GM12801 (cell line): ENCODE measurements around the gene WDR7.

ENCODE experiments used
- CTCF ChIP-seq: IDR thresholded peaks from one replicate; pipeline ENCODE4 v1.5.1; 2011; ENCODE audit warnings: control low read depth; ENCODE audit not compliant: insufficient read length; ENCODE audit errors: extremely low read depth

Gene WDR7

GRCh38 chr18:56659111-56659510 is 8.0 kb downstream of the WDR7 start:
- TF ChIP-seq CTCF = no peak

GRCh38 chr18:56660655-56661054 is 9.5 kb downstream of the WDR7 start:
- no peak for TF ChIP-seq CTCF

- no peak for TF ChIP-seq CTCF
Observed at GRCh38 chr18:56661360-56662062, 10.4 kb downstream of the WDR7 start.

GRCh38 chr18:56662063-56662408 is 10.9 kb downstream of the WDR7 start:
- no peak for TF ChIP-seq CTCF

- TF ChIP-seq CTCF = no peak
Observed at GRCh38 chr18:56662502-56662901, 11.3 kb downstream of the WDR7 start.

GRCh38 chr18:56662902-56663301 is 11.7 kb downstream of the WDR7 start:
- no peak for TF ChIP-seq CTCF

GRCh38 chr18:56672391-56672790 is 21.2 kb downstream of the WDR7 start:
- no peak for TF ChIP-seq CTCF
